ENCODE data around the gene TXNRD3. TPM values are rescaled to one million over a fixed set of nuclear protein-coding genes. Genes with fewer than 3 reads are reported as not detected.

Gene TXNRD3
- total RNA-seq, 2 donors from 2014 or later, result 7.4 to 8.3 TPM

- H3K4me1 ChIP-seq (ENCODE audit: control insufficient read depth in 1 of 2, low read depth in 2 of 2), result peaks cover 7 to 17% of the 10 kb centered on the region in 2 donors
- no peak overlapping the region for H3K27ac ChIP-seq
- TF ChIP-seq, protein P1, sequence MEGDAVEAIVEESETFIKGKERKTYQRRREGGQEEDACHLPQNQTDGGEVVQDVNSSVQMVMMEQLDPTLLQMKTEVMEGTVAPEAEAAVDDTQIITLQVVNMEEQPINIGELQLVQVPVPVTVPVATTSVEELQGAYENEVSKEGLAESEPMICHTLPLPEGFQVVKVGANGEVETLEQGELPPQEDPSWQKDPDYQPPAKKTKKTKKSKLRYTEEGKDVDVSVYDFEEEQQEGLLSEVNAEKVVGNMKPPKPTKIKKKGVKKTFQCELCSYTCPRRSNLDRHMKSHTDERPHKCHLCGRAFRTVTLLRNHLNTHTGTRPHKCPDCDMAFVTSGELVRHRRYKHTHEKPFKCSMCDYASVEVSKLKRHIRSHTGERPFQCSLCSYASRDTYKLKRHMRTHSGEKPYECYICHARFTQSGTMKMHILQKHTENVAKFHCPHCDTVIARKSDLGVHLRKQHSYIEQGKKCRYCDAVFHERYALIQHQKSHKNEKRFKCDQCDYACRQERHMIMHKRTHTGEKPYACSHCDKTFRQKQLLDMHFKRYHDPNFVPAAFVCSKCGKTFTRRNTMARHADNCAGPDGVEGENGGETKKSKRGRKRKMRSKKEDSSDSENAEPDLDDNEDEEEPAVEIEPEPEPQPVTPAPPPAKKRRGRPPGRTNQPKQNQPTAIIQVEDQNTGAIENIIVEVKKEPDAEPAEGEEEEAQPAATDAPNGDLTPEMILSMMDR (IDR thresholded peaks at IDR 0.05), result no peak
- no peak overlapping the region for H3K4me3 ChIP-seq
- no peak for DNase-seq (ENCODE audit: low spot score)
- H3K9me3 ChIP-seq, result no peaks in the 10 kb centered on the region
- H3K27me3 ChIP-seq (replicated peaks; ENCODE audit: insufficient read depth), result no peaks in the 10 kb centered on the region
- ATAC-seq (ENCODE audit: insufficient number of reproducible peaks, low FRiP score, low read depth), result no peak
- H3K36me3 ChIP-seq, result no peaks in the 10 kb centered on the region
Measured at GRCh38 chr3:126693921-126694320, 39.0 kb upstream of the TXNRD3 start.

GRCh38 chr3:126692858-126693257 is 37.9 kb upstream of the TXNRD3 start:
- no peaks in the 10 kb centered on the region for H3K9me3 ChIP-seq
- TF ChIP-seq, protein P1 (IDR thresholded peaks at IDR 0.05), result no peak
- no peaks in the 10 kb centered on the region for H3K27me3 ChIP-seq (replicated peaks; ENCODE audit: insufficient read depth)
- DNase-seq (ENCODE audit: low spot score), result no peak
- H3K36me3 ChIP-seq, result no peaks in the 10 kb centered on the region
- H3K4me1 ChIP-seq (ENCODE audit: control insufficient read depth in 1 of 2, low read depth in 2 of 2), result peaks cover 7 to 17% of the 10 kb centered on the region in 2 donors
- no peak overlapping the region for H3K4me3 ChIP-seq
- ATAC-seq (ENCODE audit: insufficient number of reproducible peaks, low FRiP score, low read depth), result no peak
- H3K27ac ChIP-seq, result no peak overlapping the region

DNA sequence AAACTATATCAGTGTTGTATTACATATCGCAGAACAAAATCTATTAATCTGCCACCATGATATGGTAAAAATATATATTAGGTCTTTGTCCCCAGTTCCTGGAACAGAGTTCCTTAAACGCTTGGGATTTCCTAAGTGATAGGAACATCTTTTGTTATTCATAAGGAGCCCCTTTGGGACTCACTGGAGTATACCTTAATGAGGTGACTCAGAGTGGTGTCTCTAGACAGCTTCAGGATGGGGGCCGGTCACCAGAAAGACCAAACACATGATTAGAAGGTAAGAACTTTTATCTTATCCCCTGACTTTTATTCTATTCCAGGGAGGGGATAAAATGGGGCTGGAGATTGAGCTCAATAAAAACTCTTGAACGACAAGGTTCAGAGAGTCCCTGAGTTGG is 36.8 kb upstream of the TXNRD3 start:
- TF ChIP-seq, protein P1 (IDR thresholded peaks at IDR 0.05), result no peak
- H3K27me3 ChIP-seq (replicated peaks; ENCODE audit: insufficient read depth), result no peaks in the 10 kb centered on the region
- H3K9me3 ChIP-seq, result no peaks in the 10 kb centered on the region
- H3K4me3 ChIP-seq, result no peak overlapping the region
- no peaks in the 10 kb centered on the region for H3K36me3 ChIP-seq
- peaks cover 4 to 12% of the 10 kb centered on the region in 2 donors for H3K4me1 ChIP-seq (ENCODE audit: control insufficient read depth in 1 of 2, low read depth in 2 of 2)
- H3K27ac ChIP-seq, result no peak overlapping the region
- ATAC-seq (ENCODE audit: insufficient number of reproducible peaks, low FRiP score, low read depth), result no peak
- DNase-seq (ENCODE audit: low spot score), result no peak

GRCh38 chr3:126685493-126685892 is 30.6 kb upstream of the TXNRD3 start:
- Histone ChIP-seq H3K4me3 (no peak overlapping the region), H3K27me3 (replicated peaks; ENCODE audit: insufficient read depth) (no peaks in the 10 kb centered on the region), H3K27ac (peak overlapping the region; percentile 60 to 82), H3K4me1 (ENCODE audit: control insufficient read depth in 1 of 2, low read depth in 2 of 2) (peaks cover 10 to 37% of the 10 kb centered on the region in 2 donors), H3K9me3 (no peaks in the 10 kb centered on the region), H3K36me3 (no peaks in the 10 kb centered on the region)
- ATAC-seq (ENCODE audit: insufficient number of reproducible peaks, low FRiP score, low read depth) (peak; percentile 4), DNase-seq (ENCODE audit: low spot score) (no peak)
- TF ChIP-seq, protein P1 (IDR thresholded peaks at IDR 0.05), result no peak

GRCh38 chr3:126685021-126685420 is 30.1 kb upstream of the TXNRD3 start:
- TF ChIP-seq, protein P1 (IDR thresholded peaks at IDR 0.05), result no peak
- H3K4me3 ChIP-seq, result no peak overlapping the region
- DNase-seq (ENCODE audit: low spot score) (no peak), ATAC-seq (ENCODE audit: insufficient number of reproducible peaks, low FRiP score, low read depth) (no peak)
- peak overlapping the region; percentile 60 to 82 for H3K27ac ChIP-seq
- H3K36me3 ChIP-seq, result no peaks in the 10 kb centered on the region
- H3K27me3 ChIP-seq (replicated peaks; ENCODE audit: insufficient read depth), result no peaks in the 10 kb centered on the region
- H3K4me1 ChIP-seq (ENCODE audit: control insufficient read depth in 1 of 2, low read depth in 2 of 2), result peaks cover 10 to 37% of the 10 kb centered on the region in 2 donors
- H3K9me3 ChIP-seq, result no peaks in the 10 kb centered on the region
